ENCODE data around the gene PTPRK. TPM values are rescaled to one million over a fixed set of nuclear protein-coding genes. Genes with fewer than 3 reads are reported as not detected.

The PTPRK gene
- total RNA-seq, 4 donors from 2014 or later: 88.0 to 187 (median 136) TPM

GRCh38 chr6:128483472-128484135 lies 36.8 kb downstream of the PTPRK start:
- no peak overlapping the region for H3K4me3 ChIP-seq
- no peak for DNase-seq
- intact Hi-C loops (cut with DNase I; ENCODE audit: low total_unique reads): no loop called here
- no peaks in the 10 kb centered on the region for H3K36me3 ChIP-seq
- no peaks in the 10 kb centered on the region for H3K27me3 ChIP-seq
- H3K27ac ChIP-seq: no peak overlapping the region
- WGBS, 2 donors (ENCODE audit: low coverage in 1 of 2): 74 to 79% methylated on average over 5 of the region's 5 CpGs
- in situ Hi-C loops (cut with MboI; ENCODE audit: low pct_ligation_motif_present in 1 of 4, low pct_unique_long_range_greater_than_20kb in 1 of 4, low sequenced_read_pairs in 3 of 4): no loop called here
- peaks cover 5 to 36% (median 11%) of the 10 kb centered on the region in 4 donors for H3K4me1 ChIP-seq
- H3K9me3 ChIP-seq: no peaks in the 10 kb centered on the region
- no peak for TF ChIP-seq CTCF (IDR thresholded peaks at IDR 0.05)
- TF ChIP-seq POLR2A (IDR thresholded peaks at IDR 0.05): no peak
- TF ChIP-seq EP300 (IDR thresholded peaks at IDR 0.05; ENCODE audit: low read depth): no peak

GRCh38 chr6:128482642-128483041 lies 37.8 kb downstream of the PTPRK start:
- in situ Hi-C loops (cut with MboI; ENCODE audit: low pct_ligation_motif_present in 1 of 4, low pct_unique_long_range_greater_than_20kb in 1 of 4, low sequenced_read_pairs in 3 of 4): no loop called here
- peaks cover 8 to 40% (median 17%) of the 10 kb centered on the region in 4 donors for H3K4me1 ChIP-seq

GRCh38 chr6:128479991-128480390 lies 40.4 kb downstream of the PTPRK start:
- 81 to 87% methylated on average over 4 of the region's 4 CpGs for WGBS, 2 donors (ENCODE audit: low coverage in 1 of 2)
- Histone ChIP-seq H3K27me3 (no peaks in the 10 kb centered on the region), H3K9me3 (no peaks in the 10 kb centered on the region), H3K36me3 (no peaks in the 10 kb centered on the region), H3K4me3 (no peak overlapping the region), H3K27ac (peak overlapping the region in 2 of 4 donors; percentile 72 to 80), H3K4me1 (peaks cover 8 to 41% (median 17%) of the 10 kb centered on the region in 4 donors)
- in situ Hi-C loops (cut with MboI; ENCODE audit: low pct_ligation_motif_present in 1 of 4, low pct_unique_long_range_greater_than_20kb in 1 of 4, low sequenced_read_pairs in 3 of 4) (no loop called here), intact Hi-C loops (cut with DNase I; ENCODE audit: low total_unique reads) (no loop called here)
- TF ChIP-seq EP300 (IDR thresholded peaks at IDR 0.05; ENCODE audit: low read depth) (no peak), CTCF (IDR thresholded peaks at IDR 0.05) (no peak), POLR2A (IDR thresholded peaks at IDR 0.05) (no peak), POLR2AphosphoS5 (IDR thresholded peaks at IDR 0.05) (no peak)
- no peak for DNase-seq

More at GRCh38 chr6:128482642-128483041, 37.8 kb downstream of the PTPRK start:
- H3K36me3 ChIP-seq: no peaks in the 10 kb centered on the region
- TF ChIP-seq POLR2A (IDR thresholded peaks at IDR 0.05): no peak
- no peak for TF ChIP-seq CTCF (IDR thresholded peaks at IDR 0.05)
- no peak for TF ChIP-seq POLR2AphosphoS5 (IDR thresholded peaks at IDR 0.05)
- TF ChIP-seq EP300 (IDR thresholded peaks at IDR 0.05; ENCODE audit: low read depth): no peak
- H3K4me3 ChIP-seq: no peak overlapping the region
- H3K27ac ChIP-seq: no peak overlapping the region
- intact Hi-C loops (cut with DNase I; ENCODE audit: low total_unique reads): no loop called here
- no peaks in the 10 kb centered on the region for H3K9me3 ChIP-seq
- WGBS, 2 donors (ENCODE audit: low coverage in 1 of 2): 50 to 84% methylated on average over 1 to 3 of the region's 3 CpGs
- H3K27me3 ChIP-seq: no peaks in the 10 kb centered on the region
- no peak for DNase-seq

- intact Hi-C loops (cut with DNase I; ENCODE audit: low total_unique reads) (no loop called here), in situ Hi-C loops (cut with MboI; ENCODE audit: low pct_ligation_motif_present in 1 of 4, low pct_unique_long_range_greater_than_20kb in 1 of 4, low sequenced_read_pairs in 3 of 4) (no loop called here)
- Histone ChIP-seq H3K36me3 (no peaks in the 10 kb centered on the region), H3K27me3 (no peaks in the 10 kb centered on the region), H3K27ac (peak overlapping the region; percentile 60 to 80 (median 70)), H3K4me1 (peaks cover 8 to 41% (median 17%) of the 10 kb centered on the region in 4 donors), H3K4me3 (peak overlapping the region in 1 of 4 donors; percentile 39), H3K9me3 (no peaks in the 10 kb centered on the region)
- TF ChIP-seq EP300 (IDR thresholded peaks at IDR 0.05; ENCODE audit: low read depth): no peak
- no peak for TF ChIP-seq POLR2A (IDR thresholded peaks at IDR 0.05)
- TF ChIP-seq POLR2AphosphoS5 (IDR thresholded peaks at IDR 0.05): no peak
- no peak for TF ChIP-seq CTCF (IDR thresholded peaks at IDR 0.05)
- 53 to 76% methylated on average over 2 of the region's 2 CpGs for WGBS, 2 donors (ENCODE audit: low coverage in 1 of 2)
- DNase-seq: no peak
Measured at GRCh38 chr6:128479048-128479666, 41.2 kb downstream of the PTPRK start.

All from transverse colon (tissue), 4 donors.